ENCODE data around the gene WWOX.

WWOX gene

DNA sequence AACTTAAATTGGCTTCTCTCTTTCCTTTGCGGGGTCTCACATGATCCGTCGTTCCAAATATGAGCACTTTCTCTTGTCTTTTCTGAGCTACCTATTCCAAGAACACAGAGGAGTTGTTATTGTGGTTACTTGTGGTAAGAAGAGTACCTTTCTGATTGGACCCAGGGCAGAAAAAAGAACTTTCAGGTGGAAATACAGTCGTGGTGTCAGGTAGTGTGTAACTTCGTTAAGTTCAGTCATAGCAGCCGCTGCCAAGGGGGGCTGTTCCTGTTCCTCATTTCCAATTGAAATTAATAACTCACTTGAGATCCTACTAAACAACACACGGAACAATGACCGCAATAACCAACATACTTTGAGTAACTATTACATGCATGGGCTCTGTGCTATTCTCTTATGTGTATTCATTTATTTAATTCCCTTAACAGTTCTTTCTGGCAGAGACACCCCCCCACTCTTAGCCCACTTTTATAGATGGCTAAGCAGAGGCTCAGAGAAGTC, 819.4 kb downstream of the WWOX start:
- no peak for DNase-seq (ENCODE audit: low read depth)

GRCh38 chr16:78919852-78920251, 820.4 kb downstream of the WWOX start:
- DNase-seq (ENCODE audit: low read depth), result no peak

DNA sequence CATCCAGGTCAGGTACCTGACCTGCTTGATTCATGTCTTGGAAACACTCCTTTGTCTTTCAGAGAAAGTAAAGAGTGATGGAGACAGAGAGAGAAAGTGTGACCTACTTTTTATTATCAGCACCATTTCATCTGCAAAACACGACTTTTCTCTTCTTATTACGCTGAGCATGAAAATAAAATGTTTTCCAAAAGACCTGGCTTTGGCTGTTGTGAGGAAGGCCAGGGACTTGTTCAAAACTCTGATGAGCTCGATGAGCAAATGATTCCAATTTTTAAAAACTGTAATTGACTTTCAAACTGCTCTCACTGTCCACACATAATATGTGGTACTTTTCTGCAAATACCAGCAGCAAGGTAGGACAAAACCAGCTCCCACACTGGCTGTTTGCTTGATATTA, 821.2 kb downstream of the WWOX start:
- no peak for DNase-seq (ENCODE audit: low read depth)

- DNase-seq (ENCODE audit: low read depth), result no peak
These were observed 825.8 kb downstream of the WWOX start for GRCh38 chr16:78925083-78925767.

GRCh38 chr16:78926723-78927210, 827.3 kb downstream of the WWOX start:
- no peak for DNase-seq (ENCODE audit: low read depth)

GRCh38 chr16:78927766-78928165, 828.3 kb downstream of the WWOX start:
- DNase-seq (ENCODE audit: low read depth), result no peak

- no peak for DNase-seq (ENCODE audit: low read depth)
These were observed 830.4 kb downstream of the WWOX start for GRCh38 chr16:78929841-78930240.

DNA sequence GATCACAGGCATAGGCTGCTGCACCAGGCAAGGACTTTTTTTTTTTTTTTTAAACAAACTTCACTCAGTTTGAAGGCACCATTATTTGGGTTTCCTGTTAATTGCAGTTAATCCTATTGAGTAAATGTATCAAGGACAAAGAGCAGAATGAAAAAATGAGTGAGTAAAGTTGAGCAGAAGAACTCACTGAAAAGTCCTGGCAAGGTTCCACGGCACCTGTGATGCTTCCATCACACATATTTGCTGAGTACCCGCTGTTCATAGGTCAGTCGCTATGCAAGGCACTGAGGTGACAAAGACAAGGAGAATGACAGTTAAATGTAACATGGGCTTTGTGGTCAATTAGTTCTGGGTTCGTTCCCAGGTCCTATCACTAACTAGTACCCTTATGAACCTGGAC, 831.1 kb downstream of the WWOX start:
- DNase-seq (ENCODE audit: low read depth), result no peak

DNA sequence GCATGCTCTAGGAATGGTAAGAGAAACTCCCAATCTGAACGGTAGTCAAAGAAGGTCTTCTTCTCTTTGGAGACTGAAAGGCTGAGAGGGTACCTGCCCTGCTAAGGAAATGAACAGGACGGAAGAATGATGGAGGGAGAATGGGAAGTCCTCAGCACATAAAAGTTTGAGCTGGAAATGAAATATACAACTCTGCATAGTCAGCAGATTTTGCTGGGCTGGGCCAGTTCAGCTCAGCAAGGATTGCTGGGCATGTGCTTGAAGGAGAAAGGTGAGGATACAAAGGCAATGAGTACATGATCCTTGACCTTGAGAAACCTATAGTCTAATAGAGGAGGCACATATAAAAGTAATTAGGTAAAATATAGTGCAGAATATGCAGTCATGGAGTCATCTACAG, 831.8 kb downstream of the WWOX start:
- no peak for DNase-seq (ENCODE audit: low read depth)

DNA sequence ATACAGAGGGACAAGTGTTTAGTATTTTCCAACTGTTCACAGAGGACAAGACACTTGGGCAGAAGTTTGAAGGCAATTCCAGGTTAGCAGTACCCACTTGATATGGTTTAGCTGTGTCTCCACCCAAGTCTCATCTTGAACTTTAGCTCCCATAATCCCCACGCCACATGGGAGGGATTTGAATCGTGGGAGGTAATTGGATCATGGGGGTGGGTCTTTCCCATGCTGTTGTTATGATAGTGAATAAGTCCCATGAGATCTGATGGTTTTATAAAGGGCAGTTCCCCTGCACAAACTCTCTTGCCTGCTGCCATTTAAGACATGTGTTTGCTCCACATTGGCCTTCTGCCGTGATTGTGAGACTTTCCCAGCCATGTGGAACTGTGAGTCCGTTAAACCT, 832.2 kb downstream of the WWOX start:
- no peak for DNase-seq (ENCODE audit: low read depth)

- no peak for DNase-seq (ENCODE audit: low read depth)
These were observed 833.0 kb downstream of the WWOX start for GRCh38 chr16:78932355-78932943.

GRCh38 chr16:78936060-78936459, 836.6 kb downstream of the WWOX start:
- no peak for DNase-seq (ENCODE audit: low read depth)

DNA sequence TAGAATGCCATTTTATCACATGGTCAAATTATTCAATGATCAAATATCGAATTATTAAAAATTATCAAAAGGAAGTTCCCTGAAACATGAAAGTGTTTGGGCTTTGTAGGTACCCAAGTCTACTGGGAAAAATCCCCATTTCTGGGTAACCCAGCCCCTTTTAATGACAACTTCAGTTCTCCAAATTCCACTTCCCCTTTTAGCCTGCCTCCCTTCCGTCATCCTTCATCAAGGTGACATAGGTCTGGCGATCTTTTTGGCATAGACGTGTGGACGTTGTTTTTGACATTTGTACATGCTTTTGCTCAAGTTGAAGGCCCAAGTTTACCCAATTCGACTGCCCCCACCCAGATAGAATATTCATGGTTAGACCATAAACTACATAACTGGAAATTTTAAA, 840.1 kb downstream of the WWOX start:
- DNase-seq (ENCODE audit: low read depth), result no peak

DNA sequence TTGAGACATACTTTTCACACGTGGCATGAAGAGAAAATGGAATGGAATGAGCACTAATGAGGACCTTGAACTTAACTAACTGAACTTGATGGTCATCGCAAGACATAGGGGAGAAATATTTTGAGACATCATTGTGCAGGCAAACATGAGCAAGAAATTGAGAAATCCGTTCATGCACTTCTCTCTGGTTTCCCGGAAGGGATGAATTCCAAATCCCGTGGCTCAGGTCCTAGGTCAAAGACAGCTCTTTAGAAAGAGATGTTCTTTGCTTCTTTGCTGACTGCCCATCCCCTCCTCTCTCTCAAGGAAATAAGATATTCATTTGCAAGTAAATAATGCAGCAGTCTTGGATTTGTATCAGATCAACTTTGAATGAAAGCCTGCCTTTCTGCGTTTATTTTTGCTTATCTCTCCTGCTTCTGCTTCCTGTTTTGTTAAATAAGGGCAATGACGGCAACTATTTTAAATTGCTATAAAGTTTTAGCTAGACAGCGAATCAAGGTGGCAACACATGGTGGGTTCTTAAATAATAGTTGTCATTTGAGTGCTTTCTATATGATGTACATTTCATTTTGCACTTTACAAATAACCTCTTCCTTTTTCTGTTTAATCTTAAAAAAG, 843.3 kb downstream of the WWOX start:
- no peak for DNase-seq (ENCODE audit: low read depth)

GRCh38 chr16:78945336-78945735, 845.9 kb downstream of the WWOX start:
- no peak for DNase-seq (ENCODE audit: low read depth)

- no peak for DNase-seq (ENCODE audit: low read depth)
These were observed 847.1 kb downstream of the WWOX start for GRCh38 chr16:78946556-78946955.

DNA sequence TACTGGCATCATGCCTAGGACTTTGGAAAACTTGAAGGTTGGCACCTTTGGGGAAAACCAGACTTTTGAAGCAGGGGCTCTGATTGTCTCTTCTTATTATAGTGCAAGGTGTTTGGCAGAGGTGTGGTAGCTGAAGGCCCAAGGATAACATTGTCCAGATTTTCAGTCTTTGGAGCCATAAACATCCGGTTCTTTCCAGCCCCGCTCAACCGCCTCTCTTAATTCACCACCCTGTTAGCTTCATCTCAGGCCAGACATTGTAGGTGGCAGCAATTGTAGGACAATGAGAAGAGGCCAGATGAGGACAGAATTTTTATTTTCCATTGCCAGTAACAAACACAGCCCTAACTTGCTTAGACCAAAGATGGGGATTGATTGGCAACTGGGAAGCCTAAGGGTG, 851.3 kb downstream of the WWOX start:
- DNase-seq (ENCODE audit: low read depth), result no peak

GRCh38 chr16:78952630-78953029, 853.2 kb downstream of the WWOX start:
- DNase-seq (ENCODE audit: low read depth), result no peak

DNA sequence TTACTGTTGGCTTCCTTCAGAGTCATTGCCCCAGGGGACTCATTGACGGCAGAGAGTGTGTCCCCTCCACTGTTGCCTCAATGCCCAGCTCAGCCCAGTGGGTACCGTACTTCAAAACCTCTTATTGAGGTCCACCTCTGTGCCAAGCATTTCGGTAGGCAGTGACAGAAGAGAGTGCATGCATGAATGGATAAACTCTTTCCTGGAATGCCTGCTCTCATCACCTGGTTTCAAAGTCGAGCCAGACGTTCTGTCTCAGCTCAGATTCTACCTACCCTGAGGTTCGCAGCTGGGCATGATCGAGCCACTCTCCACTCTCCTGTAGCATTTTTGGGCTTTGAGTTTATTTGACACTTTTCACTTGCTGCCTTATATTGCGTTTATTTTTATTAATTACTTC, 854.1 kb downstream of the WWOX start:
- DNase-seq (ENCODE audit: low read depth), result no peak

DNA sequence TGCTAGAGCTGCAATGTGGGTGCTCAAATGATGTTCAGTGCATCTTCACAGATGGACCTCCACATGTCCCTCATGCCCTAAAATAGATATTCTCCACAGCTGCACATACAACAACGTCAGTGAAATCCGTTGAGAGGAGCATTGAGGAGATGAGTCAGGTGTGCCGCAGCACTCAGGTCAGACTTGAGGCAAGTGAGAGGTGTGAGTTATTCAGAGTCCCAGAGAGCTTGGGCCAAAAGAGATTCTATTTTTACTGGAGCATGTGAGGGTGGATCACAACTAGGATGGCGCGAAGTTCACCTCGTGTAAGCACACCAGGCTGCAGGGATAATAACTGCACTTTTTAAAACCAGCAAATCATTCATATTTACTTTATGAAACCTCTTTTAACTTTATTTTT, 855.8 kb downstream of the WWOX start:
- DNase-seq (ENCODE audit: low read depth), result no peak

GRCh38 chr16:78956859-78957258, 857.4 kb downstream of the WWOX start:
- DNase-seq (ENCODE audit: low read depth), result no peak

DNA sequence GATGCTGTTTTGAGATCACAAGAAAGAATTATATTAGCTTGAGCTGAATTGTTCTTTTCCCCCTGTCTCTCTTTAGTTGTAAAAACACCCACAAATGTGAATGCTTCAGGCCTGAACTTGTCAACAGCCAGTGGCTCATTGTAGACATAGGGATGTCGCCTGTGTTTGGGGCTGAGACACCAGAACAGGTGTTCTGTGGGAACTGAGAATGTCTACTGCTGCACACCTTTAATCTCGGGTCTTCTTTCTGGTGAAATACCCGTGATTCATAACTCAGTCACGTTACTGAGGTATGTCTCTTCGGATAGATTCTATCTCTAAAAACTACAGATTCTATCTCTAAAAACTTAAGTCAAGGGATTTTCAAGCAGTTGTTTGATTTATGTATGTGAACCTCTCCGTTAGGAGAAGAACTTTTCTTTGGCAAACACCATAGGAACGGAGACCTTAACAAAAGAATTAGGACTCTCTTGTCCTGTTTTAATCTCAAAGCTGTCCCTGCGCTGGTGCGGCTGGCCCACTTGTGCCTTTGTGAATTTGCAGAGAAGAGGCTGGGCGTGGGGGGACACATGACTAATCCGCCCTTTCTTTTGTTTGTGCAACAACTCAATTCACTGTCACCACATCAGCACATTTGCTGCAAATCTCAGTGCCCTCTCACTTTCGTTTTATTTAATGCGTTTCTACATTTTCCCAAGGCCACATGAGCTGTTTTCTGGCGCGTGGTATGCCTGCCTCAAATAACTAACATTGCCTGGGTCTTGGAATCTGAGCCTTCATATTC, 858.1 kb downstream of the WWOX start:
- no peak for DNase-seq (ENCODE audit: low read depth)

GRCh38 chr16:78961464-78961863, 862.0 kb downstream of the WWOX start:
- DNase-seq (ENCODE audit: low read depth), result no peak
